CD4-positive, alpha-beta T cell (primary cell): ENCODE results near the gene RBM33. TPM values are rescaled to one million over a fixed set of nuclear protein-coding genes. Genes with fewer than 3 reads are reported as not detected.

Experiments used
- ATAC-seq: fragments of 200-7000 bp; cut with Tn5 transposase; one replicate; pipeline ENCODE4 v1.10.0; 2022; ENCODE audit warnings: mild to moderate bottlenecking; ENCODE audit not compliant: poor library complexity
- CTCF ChIA-PET: fragments of 350-600 bp; sonication (Branson Sonifier 250); formaldehyde crosslinking; loops from one replicate; lab custom pipeline; 2021; ENCODE audit warnings: antibody characterized with exemption, inconsistent platforms; lab: Charles Lee
- POLR2A ChIA-PET: fragments of 350-600 bp; sonication (Branson Sonifier 250); formaldehyde crosslinking; loops from one replicate; lab custom pipeline; 2021; ENCODE audit warnings: antibody characterized with exemption, inconsistent platforms; lab: Charles Lee
- DNase-seq, 14 experiments: peaks; one replicate each; pipeline ENCODE4 v3.0.0-alpha.2; 2013 to 2020; ENCODE audit warnings: mixed read lengths in 2 of 14
- H3K27ac ChIP-seq, 2 donors: one replicate each; pipeline versions ENCODE4 v1.5.1 to v1.7.0; 2013; ENCODE audit warnings: low read length in 2 of 2, low read depth in 1 of 2, mild to moderate bottlenecking in 1 of 2
- H3K27me3 ChIP-seq, 2 experiments: 1 replicate in 1 of 2; 2 replicates in 1 of 2; pipeline versions ENCODE4 v1.6.1 to v1.7.0; 2013; ENCODE audit warnings: low read length in 2 of 2, control low read depth in 1 of 2, mild to moderate bottlenecking in 1 of 2, moderate library complexity in 1 of 2; ENCODE audit not compliant: insufficient read depth in 2 of 2, control insufficient read depth in 1 of 2
- H3K36me3 ChIP-seq: one replicate; pipeline ENCODE4 v1.6.1; 2013; ENCODE audit warnings: low read length, control low read depth; ENCODE audit not compliant: insufficient read depth
- H3K4me1 ChIP-seq: one replicate; pipeline ENCODE4 v1.6.1; 2013; ENCODE audit warnings: low read length, control low read depth; ENCODE audit not compliant: insufficient read depth
- H3K4me3 ChIP-seq: one replicate; pipeline ENCODE4 v1.5.1; 2013; ENCODE audit warnings: mild to moderate bottlenecking, low read length, moderate library complexity
- H3K9me3 ChIP-seq, 2 experiments: 1 replicate in 1 of 2; 2 replicates in 1 of 2; pipeline versions ENCODE4 v1.6.1 to v1.7.0; 2013; ENCODE audit warnings: low read length in 2 of 2, mild to moderate bottlenecking in 2 of 2, control low read depth in 1 of 2, moderate library complexity in 1 of 2; ENCODE audit not compliant: control insufficient read depth in 1 of 2, insufficient read depth in 1 of 2
- H3K27ac Mint-ChIP-seq: one replicate; pipeline ENCODE4 v1.8.0; 2020; ENCODE audit warnings: mixed read lengths
- H3K27me3 Mint-ChIP-seq: one replicate; pipeline ENCODE4 v1.8.0; 2021; ENCODE audit warnings: mixed read lengths
- H3K36me3 Mint-ChIP-seq: one replicate; pipeline ENCODE4 v1.8.0; 2021; ENCODE audit warnings: low read depth, mixed read lengths
- H3K4me1 Mint-ChIP-seq: one replicate; pipeline ENCODE4 v1.8.0; 2021; ENCODE audit warnings: low read depth, mixed read lengths
- H3K4me3 Mint-ChIP-seq: one replicate; pipeline ENCODE4 v1.8.0; 2020; ENCODE audit warnings: mild to moderate bottlenecking, mixed read lengths
- H3K9me3 Mint-ChIP-seq: one replicate; pipeline ENCODE4 v1.8.0; 2020; ENCODE audit warnings: mixed read lengths
- intact Hi-C, 2 experiments: fragments of 100-400 bp; cut with DNase I in 1 of 2; cut with micrococcal nuclease in 1 of 2; formaldehyde crosslinking; loops; one replicate each; pipeline versions ENCODE4 v1.15.1 to v1.9.0; 2023 to 2025; cut with DNase I, micrococcal nuclease
- total RNA-seq, 174 experiments: library from RNA in 2 of 174; stranded (reverse) in 2 of 174; gene quantifications; one replicate each; pipeline ENCODE4 v1.2.3 and lab custom pipeline; 2021 to 2026
- TF ChIP-seq, protein P1 (sequence below): fragments of 200-600 bp; IDR thresholded peaks from one replicate; pipeline ENCODE4 v1.8.0; 2022; ENCODE audit warnings: antibody characterized with exemption, mild to moderate bottlenecking

RBM33 gene
- total RNA-seq, 2 experiments from 2014 or later, result 178 to 184 TPM

DNA sequence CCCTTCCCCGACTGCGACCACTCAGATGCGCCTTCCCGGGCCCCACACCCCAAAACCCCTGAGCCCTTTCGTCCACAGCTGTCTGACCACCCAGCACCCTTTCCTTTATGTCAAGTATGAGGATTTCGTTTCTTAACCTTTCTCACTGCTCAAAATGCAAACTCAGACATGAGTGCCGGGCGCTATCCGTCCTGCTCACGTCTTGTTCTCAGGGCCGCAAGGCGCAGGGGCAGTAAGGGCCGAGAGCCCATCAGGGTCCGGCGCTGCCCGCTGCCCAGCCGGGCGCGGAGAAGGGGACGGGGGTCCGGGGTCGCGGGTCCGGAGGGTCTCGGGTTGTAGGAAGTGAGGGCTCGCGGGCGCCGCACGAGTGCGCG is 670 bp upstream of the RBM33 start:
- Mint-ChIP-seq H3K27ac (peak overlapping the region; percentile 94), H3K4me3 (peak overlapping the region; percentile 99), H3K27me3 (no peaks in the 10 kb centered on the region), H3K4me1 (peaks cover 56% of the 10 kb centered on the region), H3K9me3 (peaks cover 2% of the 10 kb centered on the region), H3K36me3 (peaks cover 86% of the 10 kb centered on the region)
- ATAC-seq (no peak), DNase-seq (peak in 1 of 14 experiments; percentile 1)
- H3K4me3 ChIP-seq, result peak overlapping the region; percentile 79
- intact Hi-C loops, result loop anchor here (5.0 to 10.0 kb wide), 10 partner anchors 51 to 1494 kb away; partner anchors contain the start of genes INSIG1 (in 1 of the 2), LMBR1 (in 1 of the 2), PAXIP1 (in 1 of the 2) and RNF32 (in 1 of the 2)
- H3K4me1 ChIP-seq, result peaks cover 22% of the 10 kb centered on the region
- POLR2A ChIA-PET, result interaction anchor here (0.6 to 1.6 kb wide), 17 partner anchors 9 to 1495 kb away, joined by 3 to 19 read pairs (median 4); partner anchors contain the start of genes INSIG1 and UBE3C
- peaks cover 28% of the 10 kb centered on the region for H3K36me3 ChIP-seq
- peaks cover 0 to 4% of the 10 kb centered on the region in 2 experiments for H3K9me3 ChIP-seq
- H3K27me3 ChIP-seq, result no peaks in the 10 kb centered on the region
- CTCF ChIA-PET, result no interaction called here
- peak overlapping the region; percentile 83 to 94 for H3K27ac ChIP-seq
- TF ChIP-seq, protein P1, sequence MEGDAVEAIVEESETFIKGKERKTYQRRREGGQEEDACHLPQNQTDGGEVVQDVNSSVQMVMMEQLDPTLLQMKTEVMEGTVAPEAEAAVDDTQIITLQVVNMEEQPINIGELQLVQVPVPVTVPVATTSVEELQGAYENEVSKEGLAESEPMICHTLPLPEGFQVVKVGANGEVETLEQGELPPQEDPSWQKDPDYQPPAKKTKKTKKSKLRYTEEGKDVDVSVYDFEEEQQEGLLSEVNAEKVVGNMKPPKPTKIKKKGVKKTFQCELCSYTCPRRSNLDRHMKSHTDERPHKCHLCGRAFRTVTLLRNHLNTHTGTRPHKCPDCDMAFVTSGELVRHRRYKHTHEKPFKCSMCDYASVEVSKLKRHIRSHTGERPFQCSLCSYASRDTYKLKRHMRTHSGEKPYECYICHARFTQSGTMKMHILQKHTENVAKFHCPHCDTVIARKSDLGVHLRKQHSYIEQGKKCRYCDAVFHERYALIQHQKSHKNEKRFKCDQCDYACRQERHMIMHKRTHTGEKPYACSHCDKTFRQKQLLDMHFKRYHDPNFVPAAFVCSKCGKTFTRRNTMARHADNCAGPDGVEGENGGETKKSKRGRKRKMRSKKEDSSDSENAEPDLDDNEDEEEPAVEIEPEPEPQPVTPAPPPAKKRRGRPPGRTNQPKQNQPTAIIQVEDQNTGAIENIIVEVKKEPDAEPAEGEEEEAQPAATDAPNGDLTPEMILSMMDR, result no peak

DNA sequence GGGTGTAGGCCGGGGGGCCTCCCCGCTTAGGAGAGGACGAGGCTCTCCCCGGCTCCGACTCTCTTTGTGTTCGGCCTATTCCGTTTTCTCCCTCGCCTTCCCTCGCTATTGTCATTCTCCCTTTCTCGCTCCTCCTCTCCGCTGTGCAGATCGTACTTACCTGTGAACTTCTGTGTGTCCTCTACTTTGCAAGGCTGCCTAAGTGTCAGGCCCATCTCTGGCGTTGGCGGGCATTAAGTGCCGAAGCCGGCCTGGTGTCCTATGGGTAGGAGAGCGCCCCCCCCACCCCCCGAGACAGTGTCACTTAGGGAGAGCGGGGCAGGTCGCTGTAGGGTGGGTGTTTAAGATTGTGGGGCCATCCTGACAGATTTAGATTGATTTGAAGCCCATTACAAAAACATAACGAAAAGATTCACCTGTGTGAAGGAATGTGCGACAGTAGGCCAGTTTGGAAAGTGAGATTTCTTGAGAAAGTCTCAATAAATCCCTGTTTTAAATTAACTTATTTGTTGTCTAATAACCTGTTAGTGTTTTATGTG is 579 bp downstream of the RBM33 start:
- POLR2A ChIA-PET, result interaction anchor here (0.7 to 1.6 kb wide), 7 partner anchors 8 to 717 kb away, joined by 3 to 19 read pairs (median 4); partner anchors contain the start of gene INSIG1
- H3K9me3 ChIP-seq, result peaks cover 0 to 10% of the 10 kb centered on the region in 2 experiments
- H3K27me3 Mint-ChIP-seq, result no peaks in the 10 kb centered on the region
- peaks cover 33% of the 10 kb centered on the region for H3K36me3 ChIP-seq
- intact Hi-C loops, result loop anchor here (5.0 to 10.0 kb wide), 10 partner anchors 50 to 1492 kb away; partner anchors contain the start of genes INSIG1 (in 1 of the 2), LMBR1 (in 1 of the 2), PAXIP1 (in 1 of the 2) and RNF32 (in 1 of the 2)
- H3K4me1 Mint-ChIP-seq, result peaks cover 68% of the 10 kb centered on the region
- H3K36me3 Mint-ChIP-seq, result peaks cover 92% of the 10 kb centered on the region
- TF ChIP-seq, protein P1, result no peak
- peak overlapping the region; percentile 94 for H3K27ac Mint-ChIP-seq
- peak overlapping the region; percentile 83 to 94 for H3K27ac ChIP-seq
- peak overlapping the region; percentile 79 for H3K4me3 ChIP-seq
- CTCF ChIA-PET, result no interaction called here
- DNase-seq (peak in 13 of 14 experiments; percentile 17 to 69 (median 34)), ATAC-seq (peak; percentile 23)
- peaks cover 6% of the 10 kb centered on the region for H3K9me3 Mint-ChIP-seq
- peak overlapping the region; percentile 99 for H3K4me3 Mint-ChIP-seq
- H3K4me1 ChIP-seq, result peaks cover 26% of the 10 kb centered on the region
- H3K27me3 ChIP-seq, result no peaks in the 10 kb centered on the region

DNA sequence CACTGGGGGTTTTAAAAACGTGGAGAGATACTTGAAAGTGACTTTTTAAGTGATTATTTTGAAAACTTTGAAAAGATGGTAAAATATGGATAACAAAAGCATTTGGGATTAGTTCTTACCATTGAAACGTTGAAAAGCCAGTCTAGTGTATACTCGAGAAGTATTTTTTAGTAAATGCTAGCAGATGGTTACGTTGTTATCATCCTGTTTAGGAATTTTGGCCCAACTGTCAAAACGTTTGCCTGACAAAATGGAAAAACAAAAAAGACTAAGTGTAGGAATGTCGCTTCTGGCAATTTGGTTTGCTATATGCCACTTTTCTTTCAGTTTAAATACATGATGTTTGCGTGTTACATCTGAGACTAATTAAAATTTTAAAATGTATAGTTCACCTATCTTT is 1.2 kb downstream of the RBM33 start:
- peak overlapping the region; percentile 79 for H3K4me3 ChIP-seq
- H3K4me3 Mint-ChIP-seq, result peak overlapping the region; percentile 99
- intact Hi-C loops, result loop anchor here (10.0 kb wide), 5 partner anchors 49 to 1309 kb away; partner anchors contain the start of genes LMBR1 (in 1 of the 2) and RNF32 (in 1 of the 2)

More for the DNA sequence above, 1.2 kb downstream of the RBM33 start:
- CTCF ChIA-PET, result no interaction called here
- DNase-seq (no peak), ATAC-seq (no peak)
- H3K36me3 ChIP-seq, result peaks cover 36% of the 10 kb centered on the region
- TF ChIP-seq, protein P1, result no peak
- no peaks in the 10 kb centered on the region for H3K27me3 ChIP-seq
- Mint-ChIP-seq H3K27ac (peak overlapping the region; percentile 94), H3K27me3 (no peaks in the 10 kb centered on the region), H3K4me1 (peaks cover 75% of the 10 kb centered on the region), H3K36me3 (peaks cover 92% of the 10 kb centered on the region), H3K9me3 (peaks cover 6% of the 10 kb centered on the region)
- H3K9me3 ChIP-seq, result peaks cover 0 to 10% of the 10 kb centered on the region in 2 experiments
- no peak overlapping the region for H3K27ac ChIP-seq
- POLR2A ChIA-PET, result no interaction called here
- H3K4me1 ChIP-seq, result peaks cover 28% of the 10 kb centered on the region
